Prostate gland (tissue), 2 donors: ENCODE data around the gene MAML2.

Experiments used
- CTCF ChIP-seq, 4 experiments: fragments of 200-600 bp in 2 of 4; fragments of 450-650 bp in 2 of 4; sonication (generic) in 2 of 4; IDR thresholded peaks; 1 replicate in 3 of 4; 2 replicates in 1 of 4; pipeline ENCODE4 v1.5.1; 2016 to 2019; ENCODE audit warnings: antibody characterized with exemption in 4 of 4, mild to moderate bottlenecking in 2 of 4, moderate library complexity in 2 of 4
- POLR2A ChIP-seq: fragments of 450-650 bp; IDR thresholded peaks from one replicate; pipeline ENCODE4 v1.6.1; 2016; ENCODE audit warnings: antibody characterized with exemption, mild to moderate bottlenecking
- POLR2AphosphoS5 ChIP-seq: sonication (generic); formaldehyde crosslinking; IDR thresholded peaks from one replicate; pipeline ENCODE4 v1.6.1; 2017; ENCODE audit warnings: antibody characterized with exemption

- TF ChIP-seq CTCF (IDR thresholded peaks at IDR 0.05) = no peak
- TF ChIP-seq POLR2A = no peak
- TF ChIP-seq POLR2AphosphoS5 = no peak
These were observed 47.6 kb downstream of the MAML2 start for GRCh38 chr11:96295369-96295768.
